ENCODE measurements around the gene OR52B2.

The OR52B2 gene

DNA sequence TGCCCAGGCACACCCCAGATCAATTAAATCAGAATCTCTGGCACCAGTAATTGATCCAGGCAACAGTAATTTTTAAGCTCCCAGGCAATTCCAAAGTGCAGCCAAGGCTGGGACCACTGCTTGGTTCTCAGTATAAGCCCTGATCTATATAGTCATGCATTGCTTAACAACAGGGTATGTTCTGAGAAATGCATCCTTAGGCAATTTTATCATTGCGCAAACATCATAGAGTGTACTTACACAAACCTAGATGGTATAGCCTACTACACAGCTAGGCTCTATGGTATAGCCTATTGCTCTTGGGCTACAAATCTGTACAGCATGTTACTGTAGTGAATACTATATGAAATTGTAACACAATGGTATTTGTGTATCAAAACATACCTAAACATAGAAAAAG, 34.6 kb upstream of the OR52B2 start:
- Histone ChIP-seq H3K4me2 (ENCODE audit: low read length) (no peak overlapping the region), H2AFZ (no peak overlapping the region), H3K9me3 (ENCODE audit: control insufficient read depth, low read length) (no peaks in the 10 kb centered on the region), H3K27ac (no peak overlapping the region), H3K36me3 (ENCODE audit: control insufficient read depth, insufficient read depth, low read length) (no peaks in the 10 kb centered on the region), H3K4me1 (no peaks in the 10 kb centered on the region), H3K4me3 (ENCODE audit: low read depth, low read length) (no peak overlapping the region), H3K27me3 (ENCODE audit: control insufficient read depth, insufficient read depth, low read length) (no peaks in the 10 kb centered on the region), H3K9ac (no peak overlapping the region), H3K79me2 (no peaks in the 10 kb centered on the region)
- TF ChIP-seq, protein P1, sequence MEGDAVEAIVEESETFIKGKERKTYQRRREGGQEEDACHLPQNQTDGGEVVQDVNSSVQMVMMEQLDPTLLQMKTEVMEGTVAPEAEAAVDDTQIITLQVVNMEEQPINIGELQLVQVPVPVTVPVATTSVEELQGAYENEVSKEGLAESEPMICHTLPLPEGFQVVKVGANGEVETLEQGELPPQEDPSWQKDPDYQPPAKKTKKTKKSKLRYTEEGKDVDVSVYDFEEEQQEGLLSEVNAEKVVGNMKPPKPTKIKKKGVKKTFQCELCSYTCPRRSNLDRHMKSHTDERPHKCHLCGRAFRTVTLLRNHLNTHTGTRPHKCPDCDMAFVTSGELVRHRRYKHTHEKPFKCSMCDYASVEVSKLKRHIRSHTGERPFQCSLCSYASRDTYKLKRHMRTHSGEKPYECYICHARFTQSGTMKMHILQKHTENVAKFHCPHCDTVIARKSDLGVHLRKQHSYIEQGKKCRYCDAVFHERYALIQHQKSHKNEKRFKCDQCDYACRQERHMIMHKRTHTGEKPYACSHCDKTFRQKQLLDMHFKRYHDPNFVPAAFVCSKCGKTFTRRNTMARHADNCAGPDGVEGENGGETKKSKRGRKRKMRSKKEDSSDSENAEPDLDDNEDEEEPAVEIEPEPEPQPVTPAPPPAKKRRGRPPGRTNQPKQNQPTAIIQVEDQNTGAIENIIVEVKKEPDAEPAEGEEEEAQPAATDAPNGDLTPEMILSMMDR (IDR thresholded peaks at IDR 0.05) = no peak

DNA sequence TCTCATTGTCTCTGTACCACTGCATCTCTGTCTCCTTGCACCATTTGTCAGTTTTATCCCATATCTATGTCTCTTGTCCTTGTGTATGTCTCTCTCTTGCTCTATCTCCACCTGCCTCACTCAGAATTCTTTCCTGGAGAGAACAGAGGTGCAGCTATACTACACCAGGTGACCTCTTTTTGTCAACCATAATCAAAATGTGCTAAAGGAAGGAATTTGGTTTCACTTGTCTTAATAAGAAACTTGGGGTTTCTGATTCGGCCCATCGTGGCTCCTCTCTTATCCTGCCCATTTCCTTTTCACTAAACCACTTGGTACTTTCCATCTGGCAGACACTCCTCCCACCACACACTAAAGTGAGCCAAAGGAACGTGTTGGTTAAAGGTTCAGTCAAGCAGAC, 33.2 kb upstream of the OR52B2 start:
- Histone ChIP-seq H3K9me3 (ENCODE audit: control insufficient read depth, low read length) (no peaks in the 10 kb centered on the region), H3K27ac (no peak overlapping the region), H2AFZ (no peak overlapping the region), H3K79me2 (no peaks in the 10 kb centered on the region), H3K4me2 (ENCODE audit: low read length) (no peak overlapping the region), H3K27me3 (ENCODE audit: control insufficient read depth, insufficient read depth, low read length) (no peaks in the 10 kb centered on the region), H3K4me3 (ENCODE audit: low read depth, low read length) (no peak overlapping the region), H3K4me1 (no peaks in the 10 kb centered on the region), H3K9ac (no peak overlapping the region), H3K36me3 (ENCODE audit: control insufficient read depth, insufficient read depth, low read length) (no peaks in the 10 kb centered on the region)
- TF ChIP-seq, protein P1 (IDR thresholded peaks at IDR 0.05) = no peak

DNA sequence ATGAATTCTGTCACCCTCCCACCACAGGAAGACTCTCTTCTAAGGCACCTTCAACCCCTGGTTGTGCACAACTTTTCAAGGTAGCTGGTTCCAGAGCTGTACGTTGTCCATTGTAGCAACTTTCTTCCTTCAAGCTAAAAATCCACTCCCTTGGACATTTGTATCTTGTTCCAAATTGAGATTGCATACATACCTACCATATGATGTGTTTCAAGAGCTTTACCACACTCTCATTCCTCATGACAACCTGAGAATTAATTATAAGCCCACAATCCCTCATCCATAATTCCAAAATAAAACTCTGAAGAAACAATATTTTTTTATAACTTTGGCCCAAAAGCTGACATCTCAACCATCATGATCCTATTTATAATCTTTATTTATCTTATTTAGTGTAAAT, 31.9 kb upstream of the OR52B2 start:
- no peak overlapping the region for H3K27ac ChIP-seq

DNA sequence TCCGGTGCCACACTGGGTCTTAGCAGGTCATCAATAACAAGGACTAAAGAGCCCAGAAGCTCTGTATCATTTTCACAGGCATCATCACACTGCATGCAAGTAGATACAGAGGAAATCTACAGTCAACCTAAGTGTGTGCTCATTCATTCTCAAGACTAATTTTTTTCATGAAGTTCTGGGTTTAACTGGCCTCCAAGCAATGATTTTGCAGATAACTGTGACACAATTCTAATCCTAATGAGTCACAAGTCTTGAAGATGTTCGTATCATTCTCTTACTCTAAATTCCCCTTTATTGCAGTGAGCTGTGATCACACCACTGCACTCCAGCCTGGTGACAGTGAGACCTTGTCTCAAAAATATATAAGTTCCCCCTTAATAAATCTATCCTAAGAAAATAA, 31.4 kb upstream of the OR52B2 start:
- Histone ChIP-seq H3K79me2 (no peaks in the 10 kb centered on the region), H2AFZ (no peak overlapping the region), H3K27ac (no peak overlapping the region), H3K9ac (no peak overlapping the region), H3K4me2 (ENCODE audit: low read length) (no peak overlapping the region), H3K27me3 (ENCODE audit: control insufficient read depth, insufficient read depth, low read length) (no peaks in the 10 kb centered on the region), H3K9me3 (ENCODE audit: control insufficient read depth, low read length) (no peaks in the 10 kb centered on the region), H3K36me3 (ENCODE audit: control insufficient read depth, insufficient read depth, low read length) (no peaks in the 10 kb centered on the region), H3K4me3 (ENCODE audit: low read depth, low read length) (no peak overlapping the region), H3K4me1 (no peaks in the 10 kb centered on the region)
- TF ChIP-seq, protein P1 (IDR thresholded peaks at IDR 0.05) = no peak

More for the DNA sequence above, 31.9 kb upstream of the OR52B2 start:
- no peak overlapping the region for H3K4me2 ChIP-seq (ENCODE audit: low read length)
- H3K27me3 ChIP-seq (ENCODE audit: control insufficient read depth, insufficient read depth, low read length) = no peaks in the 10 kb centered on the region
- H3K9ac ChIP-seq = no peak overlapping the region
- no peak overlapping the region for H2AFZ ChIP-seq
- H3K4me3 ChIP-seq (ENCODE audit: low read depth, low read length) = no peak overlapping the region
- no peaks in the 10 kb centered on the region for H3K79me2 ChIP-seq
- H3K9me3 ChIP-seq (ENCODE audit: control insufficient read depth, low read length) = no peaks in the 10 kb centered on the region
- H3K36me3 ChIP-seq (ENCODE audit: control insufficient read depth, insufficient read depth, low read length) = no peaks in the 10 kb centered on the region
- TF ChIP-seq, protein P1 (IDR thresholded peaks at IDR 0.05) = no peak
- no peaks in the 10 kb centered on the region for H3K4me1 ChIP-seq

DNA sequence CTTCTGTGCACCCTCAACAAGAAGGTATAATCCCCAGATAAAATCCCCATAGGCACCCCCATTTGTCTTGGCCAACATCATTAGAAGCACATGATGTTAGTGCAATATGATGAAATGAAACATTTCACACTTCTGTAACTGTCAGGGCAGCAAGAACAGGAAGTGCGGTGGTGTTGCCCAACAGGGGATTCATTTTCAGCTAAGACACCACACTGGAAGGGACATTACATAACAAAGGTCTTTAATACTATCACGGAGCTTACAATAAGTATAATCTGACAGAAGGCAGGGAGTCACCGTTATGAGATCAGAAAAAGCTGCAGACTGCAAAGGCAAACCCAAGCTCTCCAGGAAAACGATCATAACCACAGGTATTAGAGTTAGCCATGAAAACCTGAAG, 30.8 kb upstream of the OR52B2 start:
- Histone ChIP-seq H3K36me3 (ENCODE audit: control insufficient read depth, insufficient read depth, low read length) (no peaks in the 10 kb centered on the region), H3K9me3 (ENCODE audit: control insufficient read depth, low read length) (no peaks in the 10 kb centered on the region), H3K27ac (no peak overlapping the region), H3K27me3 (ENCODE audit: control insufficient read depth, insufficient read depth, low read length) (no peaks in the 10 kb centered on the region), H3K4me1 (no peaks in the 10 kb centered on the region), H2AFZ (no peak overlapping the region), H3K9ac (no peak overlapping the region), H3K4me3 (ENCODE audit: low read depth, low read length) (no peak overlapping the region), H3K79me2 (no peaks in the 10 kb centered on the region), H3K4me2 (ENCODE audit: low read length) (no peak overlapping the region)
- TF ChIP-seq, protein P1 (IDR thresholded peaks at IDR 0.05) = no peak

Data from parathyroid adenoma (tissue), 2 donors.